ENCODE measurements around the gene ANKRD12. TPM values are rescaled to one million over a fixed set of nuclear protein-coding genes. Genes with fewer than 3 reads are reported as not detected.
A peak's percentile ranks its signal among the peaks of the same experiment; 100 is the strongest.

Gene ANKRD12
- total RNA-seq, 1 experiment from 2014 or later: 19.1 TPM

DNA sequence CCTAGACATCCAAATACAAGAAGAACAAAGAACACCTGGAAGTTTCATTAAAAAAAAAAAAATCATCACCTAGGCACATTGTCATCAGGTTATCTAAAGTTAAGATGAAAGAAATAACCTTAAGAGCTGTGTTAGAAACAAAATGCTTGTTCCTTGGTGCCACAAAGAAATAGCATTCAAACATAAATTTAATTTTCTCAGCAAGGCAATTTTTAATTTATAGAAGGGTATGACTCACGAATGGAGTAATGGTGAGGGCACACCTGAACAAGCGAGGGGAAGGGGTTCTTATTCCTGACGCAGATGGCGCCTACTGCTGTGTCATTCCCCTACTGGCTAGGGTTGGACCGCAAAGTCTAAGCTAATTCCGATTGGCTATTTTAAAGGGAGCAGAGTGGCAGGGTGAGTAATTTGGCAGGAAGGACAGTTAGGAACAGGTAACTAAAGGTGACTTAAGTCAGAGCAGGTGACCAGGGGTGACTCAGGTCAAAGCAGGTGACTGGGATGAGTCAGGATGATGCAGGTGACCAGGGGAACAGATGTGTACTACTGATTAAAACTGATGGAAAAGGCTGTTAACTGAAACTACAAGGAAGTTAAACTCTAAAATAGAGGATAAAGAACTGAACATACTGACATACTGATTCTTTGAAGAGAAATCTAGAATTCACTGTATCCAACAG is 167.9 kb downstream of the ANKRD12 start:
- peaks cover 11% of the 10 kb centered on the region; the same call in 1 of the 2 replicates for H3K9me3 ChIP-seq (ENCODE audit: low read length)
- BruUV-seq (replicated peaks): no TSS peak
- CTCF ChIA-PET: no interaction called here
- H3K27ac ChIP-seq (ENCODE audit: low read length): no peak overlapping the region
- H2AFZ ChIP-seq (ENCODE audit: low read length): no peak overlapping the region
- DNase-seq: no peak
- no peak for ATAC-seq
- no peaks in the 10 kb centered on the region for H3K79me2 ChIP-seq (ENCODE audit: low read length)
- no peak overlapping the region for H3K9ac ChIP-seq (ENCODE audit: low read length)
- no peaks in the 10 kb centered on the region for H3F3A ChIP-seq (ENCODE audit: low read length, unreplicated experiment)
- no peaks in the 10 kb centered on the region for H3K9me2 ChIP-seq (replicated peaks; ENCODE audit: low read length)
- POLR2A ChIA-PET (ENCODE audit: unreplicated experiment): no interaction called here
- H3K4me1 ChIP-seq (ENCODE audit: insufficient read depth, low read length): no peaks in the 10 kb centered on the region
- TF ChIP-seq EZH2 (IDR thresholded peaks at IDR 0.05; ENCODE audit: low read length, unreplicated experiment) (no peak), EZH2phosphoT487 (IDR thresholded peaks at IDR 0.05; ENCODE audit: borderline replicate concordance, low read length) (no peak)
- TF ChIP-seq, protein P1, sequence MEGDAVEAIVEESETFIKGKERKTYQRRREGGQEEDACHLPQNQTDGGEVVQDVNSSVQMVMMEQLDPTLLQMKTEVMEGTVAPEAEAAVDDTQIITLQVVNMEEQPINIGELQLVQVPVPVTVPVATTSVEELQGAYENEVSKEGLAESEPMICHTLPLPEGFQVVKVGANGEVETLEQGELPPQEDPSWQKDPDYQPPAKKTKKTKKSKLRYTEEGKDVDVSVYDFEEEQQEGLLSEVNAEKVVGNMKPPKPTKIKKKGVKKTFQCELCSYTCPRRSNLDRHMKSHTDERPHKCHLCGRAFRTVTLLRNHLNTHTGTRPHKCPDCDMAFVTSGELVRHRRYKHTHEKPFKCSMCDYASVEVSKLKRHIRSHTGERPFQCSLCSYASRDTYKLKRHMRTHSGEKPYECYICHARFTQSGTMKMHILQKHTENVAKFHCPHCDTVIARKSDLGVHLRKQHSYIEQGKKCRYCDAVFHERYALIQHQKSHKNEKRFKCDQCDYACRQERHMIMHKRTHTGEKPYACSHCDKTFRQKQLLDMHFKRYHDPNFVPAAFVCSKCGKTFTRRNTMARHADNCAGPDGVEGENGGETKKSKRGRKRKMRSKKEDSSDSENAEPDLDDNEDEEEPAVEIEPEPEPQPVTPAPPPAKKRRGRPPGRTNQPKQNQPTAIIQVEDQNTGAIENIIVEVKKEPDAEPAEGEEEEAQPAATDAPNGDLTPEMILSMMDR (conservative IDR thresholded peaks at IDR 0.05; ENCODE audit: low read depth, low read length): no peak
- intact Hi-C loops (cut with micrococcal nuclease): no loop called here
- H4K20me1 ChIP-seq (ENCODE audit: low read length): no peaks in the 10 kb centered on the region
- H3K4me2 ChIP-seq (ENCODE audit: low read length): no peak overlapping the region
- H3K36me3 ChIP-seq (ENCODE audit: low read depth, low read length): peaks cover 6% of the 10 kb centered on the region; the same call in 1 of the 2 replicates
- no peaks in the 10 kb centered on the region for H3K27me3 ChIP-seq (ENCODE audit: low read length)
- H3K4me3 ChIP-seq (ENCODE audit: low read length): no peak overlapping the region

DNA sequence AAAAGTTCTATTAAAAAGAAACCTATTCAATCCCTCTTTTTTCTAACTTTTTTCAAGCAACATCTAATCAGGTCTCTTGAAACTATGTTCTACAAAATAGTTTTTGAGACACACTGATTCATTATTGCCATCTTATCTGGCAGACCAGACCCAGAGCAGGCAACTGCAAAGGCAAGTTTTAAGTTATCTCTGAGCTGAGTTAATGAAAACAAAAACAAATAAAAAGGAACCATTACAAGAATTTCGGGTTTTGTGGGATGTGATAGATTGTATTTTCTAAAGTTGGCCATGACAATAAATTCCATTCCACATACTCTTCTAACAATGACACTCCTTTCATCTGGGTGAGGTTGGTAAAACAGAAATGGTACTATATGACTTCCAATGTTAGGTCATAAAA is 182.8 kb downstream of the ANKRD12 start:
- Histone ChIP-seq H3K4me1 (ENCODE audit: insufficient read depth, low read length) (no peaks in the 10 kb centered on the region), H3K4me2 (ENCODE audit: low read length) (no peak overlapping the region), H3K9me2 (replicated peaks; ENCODE audit: low read length) (no peaks in the 10 kb centered on the region), H3F3A (ENCODE audit: low read length, unreplicated experiment) (no peaks in the 10 kb centered on the region), H3K79me2 (ENCODE audit: low read length) (no peaks in the 10 kb centered on the region), H3K9me3 (ENCODE audit: low read length) (no peaks in the 10 kb centered on the region), H3K27me3 (ENCODE audit: low read length) (no peaks in the 10 kb centered on the region), H4K20me1 (ENCODE audit: low read length) (no peaks in the 10 kb centered on the region), H2AFZ (ENCODE audit: low read length) (no peak overlapping the region), H3K27ac (ENCODE audit: low read length) (no peak overlapping the region), H3K36me3 (ENCODE audit: low read depth, low read length) (no peaks in the 10 kb centered on the region), H3K4me3 (ENCODE audit: low read length) (no peak overlapping the region), H3K9ac (ENCODE audit: low read length) (no peak overlapping the region)
- DNase-seq (peak; percentile 22), ATAC-seq (no peak; the same call in 1 of the 2 replicates)
- CTCF ChIA-PET: interaction anchor here (0.6 kb wide), 1 partner anchor 226 kb away, joined by 3 read pairs; no protein-coding TSS in a partner anchor
- no TSS peak for BruUV-seq (replicated peaks)
- no peak for TF ChIP-seq EZH2 (IDR thresholded peaks at IDR 0.05; ENCODE audit: low read length, unreplicated experiment)
- TF ChIP-seq, protein P1 (conservative IDR thresholded peaks at IDR 0.05; ENCODE audit: low read depth, low read length): no peak
- TF ChIP-seq EZH2phosphoT487 (IDR thresholded peaks at IDR 0.05; ENCODE audit: borderline replicate concordance, low read length): no peak
- POLR2A ChIA-PET (ENCODE audit: unreplicated experiment): no interaction called here
- intact Hi-C loops (cut with micrococcal nuclease): no loop called here

GRCh38 chr18:9321017-9321452 is 184.5 kb downstream of the ANKRD12 start:
- no peak overlapping the region for H2AFZ ChIP-seq (ENCODE audit: low read length)
- H3K4me2 ChIP-seq (ENCODE audit: low read length): no peak overlapping the region
- BruUV-seq (replicated peaks): no TSS peak
- no peaks in the 10 kb centered on the region for H3F3A ChIP-seq (ENCODE audit: low read length, unreplicated experiment)
- intact Hi-C loops (cut with micrococcal nuclease): no loop called here
- no peaks in the 10 kb centered on the region for H3K9me3 ChIP-seq (ENCODE audit: low read length)
- no peak overlapping the region for H3K27ac ChIP-seq (ENCODE audit: low read length)
- H3K9me2 ChIP-seq (replicated peaks; ENCODE audit: low read length): no peaks in the 10 kb centered on the region
- ChIA-PET CTCF (no interaction called here), POLR2A (ENCODE audit: unreplicated experiment) (no interaction called here)
- TF ChIP-seq EZH2 (IDR thresholded peaks at IDR 0.05; ENCODE audit: low read length, unreplicated experiment) (no peak), EZH2phosphoT487 (IDR thresholded peaks at IDR 0.05; ENCODE audit: borderline replicate concordance, low read length) (no peak)
- TF ChIP-seq, protein P1 (conservative IDR thresholded peaks at IDR 0.05; ENCODE audit: low read depth, low read length): no peak
- no peaks in the 10 kb centered on the region for H3K79me2 ChIP-seq (ENCODE audit: low read length)
- no peaks in the 10 kb centered on the region for H3K4me1 ChIP-seq (ENCODE audit: insufficient read depth, low read length)
- no peak overlapping the region for H3K4me3 ChIP-seq (ENCODE audit: low read length)
- H4K20me1 ChIP-seq (ENCODE audit: low read length): no peaks in the 10 kb centered on the region
- no peaks in the 10 kb centered on the region for H3K27me3 ChIP-seq (ENCODE audit: low read length)
- DNase-seq (no peak), ATAC-seq (no peak)
- H3K9ac ChIP-seq (ENCODE audit: low read length): no peak overlapping the region
- H3K36me3 ChIP-seq (ENCODE audit: low read depth, low read length): no peaks in the 10 kb centered on the region
